ENCODE measurements around the gene KCNMA1. TPM values are rescaled to one million over a fixed set of nuclear protein-coding genes. Genes with fewer than 3 reads are reported as not detected.

Gene KCNMA1
- total RNA-seq, 1 experiment from 2014 or later: 0.70 TPM

GRCh38 chr10:76882245-76882644 is 755.4 kb downstream of the KCNMA1 start:
- Histone ChIP-seq H3K4me1 (replicated peaks; ENCODE audit: insufficient read depth) (no peaks in the 10 kb centered on the region), H3K9me2 (ENCODE audit: insufficient read depth) (no peaks in the 10 kb centered on the region), H3K4me3 (no peak overlapping the region), H3F3A (ENCODE audit: insufficient read depth, low read depth) (no peaks in the 10 kb centered on the region), H3K9me3 (ENCODE audit: insufficient read depth, low read depth) (no peaks in the 10 kb centered on the region), H4K20me1 (ENCODE audit: insufficient read depth) (no peaks in the 10 kb centered on the region), H3K27me3 (ENCODE audit: insufficient read depth, low read depth) (peaks cover 30% of the 10 kb centered on the region; the same call in 1 of the 2 replicates), H3K36me3 (ENCODE audit: low read depth) (no peaks in the 10 kb centered on the region), H3K4me2 (no peak overlapping the region), H3K27ac (no peak overlapping the region), H2AFZ (no peak overlapping the region), H3K79me2 (ENCODE audit: low read depth) (no peaks in the 10 kb centered on the region)
- no TSS peak for BruUV-seq (replicated peaks)
- TF ChIP-seq EZH2 (IDR thresholded peaks at IDR 0.05; ENCODE audit: low read depth) (no peak), CTCF (conservative IDR thresholded peaks at IDR 0.05) (no peak)
- intact Hi-C loops (cut with micrococcal nuclease; ENCODE audit: unreplicated experiment): no loop called here
- no peak for DNase-seq
- ChIA-PET CTCF (interaction anchor here (0.6 kb wide), 1 partner anchor 54 kb away, joined by 3 read pairs; no protein-coding TSS in a partner anchor), POLR2A (ENCODE audit: unreplicated experiment) (no interaction called here)

DNA sequence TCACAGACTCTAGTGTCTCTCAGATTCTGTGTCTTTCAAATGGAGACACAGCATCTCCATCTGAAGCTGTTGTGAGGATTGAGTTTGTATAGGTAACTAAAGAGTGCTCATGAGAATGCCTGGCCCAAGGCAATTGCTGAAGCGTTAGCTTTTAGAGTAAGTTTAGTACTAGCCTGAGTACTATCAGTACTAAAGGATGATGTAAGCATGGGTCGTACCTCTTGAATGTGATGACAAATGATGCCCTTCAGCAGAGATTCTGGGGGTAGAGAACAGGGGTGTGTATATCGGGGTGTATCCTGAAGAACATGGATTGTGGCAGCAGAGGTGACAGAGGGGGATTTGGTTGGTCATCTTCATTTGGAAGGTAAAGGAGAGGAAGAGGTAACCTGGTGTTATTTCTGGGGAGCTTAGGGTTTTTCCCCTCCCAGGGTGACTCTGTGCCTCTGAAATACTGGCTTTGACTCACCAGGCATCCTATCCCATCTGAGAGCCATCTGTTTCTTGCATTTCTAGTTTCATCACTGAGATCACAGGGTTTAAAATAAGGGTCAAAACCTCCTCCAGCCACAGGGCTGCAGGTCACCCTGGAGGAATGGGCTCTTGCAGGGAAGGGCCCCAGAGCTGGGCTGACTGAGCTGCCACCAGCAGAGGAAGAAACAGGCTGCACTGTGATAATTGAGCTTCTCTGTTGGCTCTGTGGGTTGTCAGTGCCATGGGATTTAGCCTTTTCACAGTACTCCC is 756.0 kb downstream of the KCNMA1 start:
- H3K27me3 ChIP-seq (ENCODE audit: insufficient read depth, low read depth): peaks cover 34% of the 10 kb centered on the region; the same call in 1 of the 2 replicates
- no peaks in the 10 kb centered on the region for H3K4me1 ChIP-seq (replicated peaks; ENCODE audit: insufficient read depth)
- H3K27ac ChIP-seq: no peak overlapping the region
- H3K4me3 ChIP-seq: no peak overlapping the region
- intact Hi-C loops (cut with micrococcal nuclease; ENCODE audit: unreplicated experiment): no loop called here
- no peak overlapping the region for H2AFZ ChIP-seq
- CTCF ChIA-PET: interaction anchor here (0.6 kb wide), 1 partner anchor 54 kb away, joined by 3 read pairs; no protein-coding TSS in a partner anchor
- POLR2A ChIA-PET (ENCODE audit: unreplicated experiment): no interaction called here
- H3K79me2 ChIP-seq (ENCODE audit: low read depth): no peaks in the 10 kb centered on the region
- TF ChIP-seq EZH2 (IDR thresholded peaks at IDR 0.05; ENCODE audit: low read depth) (no peak), CTCF (conservative IDR thresholded peaks at IDR 0.05) (no peak)
- H3F3A ChIP-seq (ENCODE audit: insufficient read depth, low read depth): no peaks in the 10 kb centered on the region
- H3K9me2 ChIP-seq (ENCODE audit: insufficient read depth): no peaks in the 10 kb centered on the region
- no peaks in the 10 kb centered on the region for H3K9me3 ChIP-seq (ENCODE audit: insufficient read depth, low read depth)
- no TSS peak for BruUV-seq (replicated peaks)
- DNase-seq: no peak
- no peaks in the 10 kb centered on the region for H3K36me3 ChIP-seq (ENCODE audit: low read depth)
- H3K4me2 ChIP-seq: no peak overlapping the region
- no peaks in the 10 kb centered on the region for H4K20me1 ChIP-seq (ENCODE audit: insufficient read depth)

GRCh38 chr10:76880931-76881330 is 756.7 kb downstream of the KCNMA1 start:
- BruUV-seq (replicated peaks): no TSS peak
- DNase-seq: no peak
- no peaks in the 10 kb centered on the region for H3K79me2 ChIP-seq (ENCODE audit: low read depth)
- no peak overlapping the region for H3K27ac ChIP-seq
- intact Hi-C loops (cut with micrococcal nuclease; ENCODE audit: unreplicated experiment): no loop called here
- ChIA-PET POLR2A (ENCODE audit: unreplicated experiment) (no interaction called here), CTCF (no interaction called here)
- H3K4me2 ChIP-seq: no peak overlapping the region
- H3K9me3 ChIP-seq (ENCODE audit: insufficient read depth, low read depth): no peaks in the 10 kb centered on the region
- H2AFZ ChIP-seq: no peak overlapping the region
- H3K36me3 ChIP-seq (ENCODE audit: low read depth): no peaks in the 10 kb centered on the region
- H4K20me1 ChIP-seq (ENCODE audit: insufficient read depth): no peaks in the 10 kb centered on the region
- peaks cover 39% of the 10 kb centered on the region; the same call in 1 of the 2 replicates for H3K27me3 ChIP-seq (ENCODE audit: insufficient read depth, low read depth)
- no peak overlapping the region for H3K4me3 ChIP-seq
- H3K9me2 ChIP-seq (ENCODE audit: insufficient read depth): no peaks in the 10 kb centered on the region
- H3F3A ChIP-seq (ENCODE audit: insufficient read depth, low read depth): no peaks in the 10 kb centered on the region
- no peaks in the 10 kb centered on the region for H3K4me1 ChIP-seq (replicated peaks; ENCODE audit: insufficient read depth)
- TF ChIP-seq CTCF (conservative IDR thresholded peaks at IDR 0.05) (no peak), EZH2 (IDR thresholded peaks at IDR 0.05; ENCODE audit: low read depth) (no peak)

Data from PC-9 (cell line).